SHP77 (cell line): Measurements from ENCODE around the gene EDDM13.
A peak's percentile ranks its signal among the peaks of the same experiment; 100 is the strongest.
"Not testable (repeated sequence)": the region's sequence is repeated elsewhere in the genome, so short reads cannot be mapped to it uniquely, and the experiment has no call there.

Experiments
- DNase-seq, 2 experiments: peaks; one replicate each; lab custom pipeline; 2025; lab: John Stamatoyannopoulos, UW

EDDM13 gene, protein sequence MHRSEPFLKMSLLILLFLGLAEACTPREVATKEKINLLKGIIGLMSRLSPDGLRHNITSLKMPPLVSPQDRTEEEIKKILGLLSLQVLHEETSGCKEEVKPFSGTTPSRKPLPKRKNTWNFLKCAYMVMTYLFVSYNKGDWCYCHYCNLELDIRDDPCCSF

DNA sequence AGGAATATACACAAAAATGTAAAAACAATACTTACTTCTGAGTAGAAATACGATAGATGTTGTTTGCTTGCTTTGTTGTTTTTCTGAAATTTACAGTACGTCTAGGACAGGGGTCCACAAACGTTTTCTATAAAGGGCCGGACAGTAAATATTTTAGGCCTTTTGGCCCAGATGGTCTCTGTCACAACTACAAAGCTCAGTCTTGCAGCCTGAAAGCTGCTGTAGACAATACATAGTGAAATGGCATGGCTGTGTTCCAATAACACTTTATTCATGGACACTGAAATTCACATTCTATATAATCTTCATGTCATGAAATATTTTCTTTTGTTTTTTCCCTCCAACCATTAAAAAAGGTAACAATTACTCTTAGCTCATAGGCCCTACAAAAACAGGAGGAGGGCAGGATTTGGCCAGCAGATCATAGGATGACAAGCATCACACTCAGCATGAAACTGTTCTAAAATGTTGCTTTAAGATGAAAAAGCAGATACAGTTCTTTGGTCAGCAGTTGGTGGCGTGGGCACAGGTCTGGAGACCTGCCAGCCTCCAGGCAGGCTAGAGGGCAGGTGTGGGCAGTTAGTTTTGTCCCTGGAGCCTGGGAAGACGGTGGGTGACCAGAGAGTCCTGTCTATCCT is at the start of gene EDDM13:
TSS of gene EDDM13 (plus strand) at position 588 of the 638 bp plus-strand sequence. CDS start 87 bp downstream, outside the sequence.
- DNase-seq, result no peak

DNA sequence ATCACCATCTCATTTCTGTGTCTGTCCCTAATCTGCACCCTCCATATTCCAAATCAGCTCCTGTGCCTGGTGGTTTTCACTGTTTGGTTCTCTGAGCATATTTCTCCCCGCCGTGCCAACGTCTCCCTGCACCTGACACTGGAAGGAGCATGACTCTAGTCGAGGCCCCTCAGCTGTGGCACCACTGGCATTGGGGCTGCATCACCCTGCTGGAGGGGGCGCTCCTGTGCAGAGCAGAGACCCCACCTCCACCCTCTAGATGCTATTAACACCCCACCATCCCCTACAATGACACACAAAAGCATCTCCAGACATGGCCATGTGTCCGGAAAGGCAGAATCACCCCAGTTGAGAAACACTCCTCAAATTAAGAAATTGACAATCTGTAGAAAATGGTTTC is 49.6 kb upstream of the EDDM13 start:
- no peak for DNase-seq

DNA sequence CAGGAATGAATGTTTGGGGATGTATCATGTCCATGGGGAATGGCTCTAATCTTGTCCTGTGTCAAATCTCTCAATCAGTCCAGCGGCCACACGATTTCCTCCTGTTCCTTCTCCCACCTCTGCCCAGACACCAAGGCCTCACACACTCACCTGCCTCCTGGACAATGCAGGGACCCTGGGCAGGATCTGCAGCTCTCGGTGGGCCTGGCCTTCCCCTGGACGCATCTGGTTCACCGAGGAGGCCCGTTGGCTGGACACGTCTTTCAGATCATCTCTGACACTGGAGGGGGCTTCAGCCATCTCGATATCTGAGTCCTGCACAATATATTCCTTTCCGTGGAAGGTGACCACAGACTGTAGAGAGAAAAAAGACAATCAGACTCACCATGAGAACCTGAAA is 49.1 kb upstream of the EDDM13 start:
- DNase-seq, result no peak

DNA sequence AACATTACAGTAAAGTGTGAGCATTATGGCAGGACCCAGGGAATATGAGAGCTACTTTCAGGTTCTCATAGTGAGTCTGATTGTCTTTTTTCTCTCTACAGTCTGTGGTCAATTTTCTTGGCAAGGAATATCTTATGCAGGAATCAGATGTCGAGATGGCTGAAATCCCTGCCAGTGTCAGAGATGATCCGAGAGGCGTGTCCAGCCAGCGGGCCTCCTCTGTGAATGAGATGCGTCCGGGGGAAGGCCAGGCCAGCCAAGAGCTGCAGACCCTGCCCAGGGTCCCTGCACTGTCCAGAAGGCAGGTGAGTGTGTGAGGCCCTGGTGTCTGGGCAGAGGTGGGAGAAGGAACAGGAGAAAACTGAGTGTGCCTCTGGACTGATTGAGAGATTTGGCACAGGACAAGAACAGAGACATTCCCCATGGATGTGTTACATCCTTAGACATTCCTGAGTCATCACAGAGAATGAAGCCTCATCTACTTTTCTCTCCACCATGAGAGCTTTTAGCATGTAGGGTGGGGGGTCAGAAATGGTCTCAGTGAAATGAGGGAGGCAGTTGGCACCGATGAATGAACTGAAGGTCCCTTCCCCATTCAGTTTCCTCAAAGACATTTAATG is 27.3 kb upstream of the EDDM13 start:
- no peak for DNase-seq

DNA sequence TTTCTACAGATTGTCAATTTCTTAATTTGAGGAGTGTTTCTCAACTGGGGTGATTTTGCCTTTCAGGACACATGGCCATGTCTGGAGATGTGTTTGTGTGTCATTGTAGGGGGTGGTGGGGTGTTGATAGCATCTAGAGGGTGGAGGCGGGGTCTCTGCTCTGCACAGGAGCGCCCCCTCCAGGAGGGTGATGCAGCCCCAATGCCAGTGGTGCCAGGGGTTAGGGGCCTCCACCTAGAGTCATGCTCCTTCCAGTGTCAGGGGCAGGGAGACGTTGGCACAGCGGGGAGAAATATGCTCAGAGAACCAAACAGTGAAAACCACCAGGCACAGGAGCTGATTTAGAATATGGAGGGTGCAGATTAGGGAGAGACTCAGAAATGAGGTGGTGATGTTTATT is 26.8 kb upstream of the EDDM13 start:
- DNase-seq, result not testable (repeated sequence)

DNA sequence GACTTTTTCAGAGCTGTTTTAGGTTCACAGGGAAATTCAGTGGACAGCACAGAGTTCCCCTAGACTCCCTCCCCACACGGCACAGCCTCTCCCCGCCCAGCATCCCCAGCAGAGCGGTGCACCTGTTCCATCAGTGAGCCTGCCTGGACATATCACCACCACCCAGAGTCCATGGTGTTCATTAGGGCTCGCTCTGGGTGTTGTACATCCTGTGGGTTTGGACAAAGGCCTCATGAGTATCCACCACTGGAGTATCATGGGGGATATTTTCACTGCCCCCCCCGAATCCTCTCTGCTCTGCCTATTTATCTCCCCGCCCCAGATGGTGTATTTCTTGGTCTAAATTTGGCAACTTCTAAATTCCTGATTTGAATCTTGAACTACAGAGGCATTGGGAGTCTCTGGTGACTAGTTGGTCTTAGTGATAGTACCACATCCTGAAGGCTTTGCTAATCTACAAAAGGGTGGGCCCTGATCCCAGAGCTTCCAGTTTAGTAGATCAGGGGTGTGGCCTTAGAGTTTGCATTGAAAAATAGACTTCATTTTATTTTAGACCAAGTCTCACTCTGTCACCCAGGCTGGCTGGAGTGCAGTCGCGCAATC is 23.7 kb upstream of the EDDM13 start:
- DNase-seq, result not testable (repeated sequence)

DNA sequence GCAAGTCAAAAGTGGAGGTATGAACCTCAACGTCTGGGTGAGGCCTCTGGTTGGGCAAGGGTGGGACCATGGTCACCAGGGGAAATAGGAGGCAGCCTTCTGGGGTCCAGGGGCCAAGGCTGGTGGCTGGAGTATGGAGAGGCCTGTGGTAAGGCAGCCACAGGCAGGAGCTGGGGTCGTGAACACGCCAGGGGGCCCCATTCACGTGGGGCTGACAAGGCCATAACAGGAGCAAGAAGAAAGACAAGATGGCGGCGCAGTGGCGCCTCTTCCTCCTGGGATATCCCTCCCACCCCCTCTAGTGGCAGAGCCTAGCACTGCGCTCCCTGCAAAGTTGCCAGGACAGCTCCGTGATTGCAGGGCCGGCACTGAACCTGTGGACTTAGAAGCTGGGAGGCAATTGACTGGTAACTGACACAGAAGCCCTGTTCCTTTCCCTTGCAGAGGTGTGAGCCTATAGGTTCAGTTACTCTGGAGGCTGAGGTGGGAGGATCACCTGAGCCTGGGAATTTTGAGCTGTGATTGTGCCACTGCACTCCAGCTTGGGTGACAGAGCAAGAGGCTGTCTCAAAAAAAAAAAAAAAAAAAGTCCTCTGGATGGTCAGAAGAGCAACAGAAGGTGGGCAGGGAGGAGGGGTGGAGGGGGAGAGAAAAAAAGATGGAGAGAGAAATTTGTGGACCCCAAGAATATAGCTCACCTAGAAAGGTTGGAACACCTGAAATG is 19.7 kb upstream of the EDDM13 start:
- DNase-seq, result peak; percentile 42 to 46

DNA sequence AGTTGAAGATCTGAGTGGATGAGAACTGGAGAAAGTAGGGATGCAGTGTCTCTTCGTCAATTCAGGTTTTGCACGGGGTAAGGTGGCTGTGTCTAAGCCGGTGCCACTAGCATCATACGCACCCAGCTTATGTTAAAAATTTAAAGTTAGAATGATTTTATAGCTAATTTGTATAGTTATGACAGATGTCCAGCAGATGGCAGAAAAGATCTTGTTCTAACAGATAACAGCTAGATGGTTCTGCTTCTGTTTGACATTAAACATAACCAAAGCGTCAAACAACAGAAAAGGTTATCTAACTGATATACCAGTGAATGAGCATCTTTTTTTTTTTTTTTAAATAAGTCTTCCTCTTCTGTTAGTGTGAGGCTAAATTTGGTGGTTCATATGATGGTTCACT is 18.8 kb upstream of the EDDM13 start:
- DNase-seq, result peak; percentile 31 to 50

DNA sequence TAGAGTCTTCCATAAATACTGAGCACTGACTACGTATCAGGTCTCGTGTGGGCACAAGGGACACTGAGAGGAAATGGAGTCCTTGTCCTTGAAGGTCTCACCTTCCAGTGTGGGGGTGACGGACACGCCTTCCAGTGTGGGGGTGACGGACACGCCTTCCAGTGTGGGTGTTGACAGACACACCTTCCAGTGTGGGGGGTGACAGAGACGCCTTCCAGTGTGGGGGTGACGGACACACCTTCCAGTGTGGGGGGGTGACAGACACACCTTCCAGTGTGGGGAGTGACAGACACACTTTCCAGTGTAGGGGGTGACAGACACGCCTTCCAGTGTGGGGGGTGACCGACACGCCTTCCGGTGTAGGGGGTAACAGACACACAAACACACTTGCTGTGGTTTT is 14.3 kb upstream of the EDDM13 start:
- no peak for DNase-seq

DNA sequence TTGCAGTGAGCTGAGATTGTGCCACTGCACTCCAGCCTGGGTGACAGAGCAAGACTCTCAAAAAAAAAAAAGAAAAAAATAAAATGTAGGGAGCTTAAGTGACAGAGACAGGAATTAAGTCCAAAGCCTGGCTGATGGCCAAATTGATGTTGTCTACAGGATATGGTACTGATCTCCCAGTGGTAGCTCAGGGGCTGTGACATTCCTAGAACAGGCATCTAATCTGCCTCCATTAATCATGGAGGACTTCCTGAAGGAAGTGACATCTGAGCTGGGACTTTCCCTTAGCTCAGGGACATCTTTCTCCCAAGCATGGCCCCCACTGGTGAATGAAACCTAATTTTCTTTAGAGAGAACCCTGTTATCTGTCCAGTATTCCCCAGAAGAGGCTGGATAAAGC is 11.4 kb upstream of the EDDM13 start:
- DNase-seq, result no peak

DNA sequence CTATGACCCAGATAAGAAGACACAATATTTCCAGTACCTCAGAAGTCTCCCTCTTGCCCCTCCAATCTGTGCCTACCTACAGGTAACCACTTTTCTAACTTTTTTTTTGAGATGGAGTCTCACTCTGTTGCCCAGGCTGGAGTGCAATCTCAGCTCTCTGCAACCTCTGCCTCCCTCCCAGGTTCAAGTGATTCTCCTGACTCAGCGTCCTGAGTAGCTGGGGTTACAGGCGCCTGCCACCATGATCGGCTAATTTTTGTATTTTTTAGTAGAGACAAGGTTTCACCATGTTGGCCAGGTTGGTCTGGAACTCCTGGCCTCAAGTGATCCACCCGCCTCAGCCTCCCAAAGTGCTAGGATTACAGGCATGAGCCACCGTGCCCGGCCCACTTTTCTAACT is 10.6 kb upstream of the EDDM13 start:
- not testable (repeated sequence) for DNase-seq

DNA sequence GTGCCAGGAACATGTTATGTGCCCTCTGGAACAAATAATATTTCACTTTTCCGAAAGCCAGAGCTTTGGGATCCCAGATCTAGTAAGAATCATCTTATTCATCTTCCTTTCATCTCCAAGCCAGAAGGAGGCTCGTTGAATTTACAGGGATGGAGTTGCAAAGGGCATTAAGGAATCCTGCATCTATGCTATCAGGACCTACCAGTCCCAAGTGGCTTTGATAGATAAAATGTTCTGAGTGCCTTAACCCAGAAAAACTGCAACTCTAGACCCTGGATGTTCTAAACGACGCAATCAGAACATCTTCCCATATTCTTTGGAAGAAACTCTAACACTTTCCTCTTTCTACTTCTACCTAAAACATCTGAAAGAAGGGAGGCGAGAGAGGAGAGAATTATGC is 9.2 kb upstream of the EDDM13 start:
- DNase-seq, result no peak

DNA sequence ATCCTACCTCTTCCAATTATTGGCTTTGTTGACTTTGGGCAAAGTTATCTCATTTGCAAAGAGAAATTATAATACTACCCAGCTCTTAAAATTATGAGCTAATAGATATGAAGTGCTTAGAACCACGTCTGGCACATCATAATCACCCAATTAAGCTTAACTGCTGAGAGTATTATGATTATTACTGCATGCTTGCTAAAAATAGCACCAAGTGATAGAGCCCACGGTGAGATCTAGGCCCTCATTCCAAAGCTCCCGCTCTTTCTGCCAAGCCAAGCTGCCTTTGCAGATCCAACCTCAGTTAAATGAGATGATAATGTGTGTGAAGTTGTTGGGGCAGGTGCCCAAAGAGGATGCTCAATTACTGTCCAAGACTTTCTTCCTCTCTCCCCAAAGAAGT is 6.5 kb upstream of the EDDM13 start:
- no peak for DNase-seq

DNA sequence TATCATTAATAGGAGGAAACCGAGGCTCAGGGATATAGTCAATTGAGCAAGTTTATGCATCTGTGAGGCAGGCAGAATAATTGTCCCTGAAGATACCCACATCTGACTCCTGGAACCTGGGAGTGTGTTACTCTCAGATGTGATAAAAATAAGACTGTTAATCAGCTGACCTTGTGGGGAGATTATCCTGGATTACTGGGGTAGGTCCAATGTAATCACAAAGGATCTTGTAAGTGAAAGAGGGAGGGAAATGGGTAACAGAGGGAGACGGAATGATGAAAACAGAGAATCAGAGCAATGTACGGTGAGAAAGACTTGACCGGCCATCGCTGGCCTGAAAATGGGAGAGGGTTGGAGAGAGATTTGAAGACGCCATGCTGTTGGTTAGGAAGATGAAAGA is 3.2 kb upstream of the EDDM13 start:
- DNase-seq, result no peak

DNA sequence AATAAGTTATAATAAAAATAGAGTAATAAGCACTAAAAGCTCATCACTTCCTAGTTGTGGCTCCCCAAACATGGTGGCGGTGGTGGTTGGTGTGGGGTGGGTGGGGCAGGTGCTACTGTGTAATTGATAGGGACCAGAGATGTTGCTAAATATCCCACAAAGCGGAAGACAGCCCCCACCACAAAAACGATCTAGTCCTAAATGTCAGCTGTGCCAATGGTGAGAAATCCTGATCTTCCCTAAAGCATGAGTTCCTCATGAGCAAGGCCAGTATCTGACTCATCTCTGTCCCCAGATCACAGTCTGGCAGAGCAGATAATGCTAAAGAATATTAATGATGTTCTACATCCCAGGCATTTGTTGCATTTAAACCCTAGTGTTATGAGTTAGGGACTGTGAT is 1.9 kb upstream of the EDDM13 start:
- DNase-seq, result no peak

DNA sequence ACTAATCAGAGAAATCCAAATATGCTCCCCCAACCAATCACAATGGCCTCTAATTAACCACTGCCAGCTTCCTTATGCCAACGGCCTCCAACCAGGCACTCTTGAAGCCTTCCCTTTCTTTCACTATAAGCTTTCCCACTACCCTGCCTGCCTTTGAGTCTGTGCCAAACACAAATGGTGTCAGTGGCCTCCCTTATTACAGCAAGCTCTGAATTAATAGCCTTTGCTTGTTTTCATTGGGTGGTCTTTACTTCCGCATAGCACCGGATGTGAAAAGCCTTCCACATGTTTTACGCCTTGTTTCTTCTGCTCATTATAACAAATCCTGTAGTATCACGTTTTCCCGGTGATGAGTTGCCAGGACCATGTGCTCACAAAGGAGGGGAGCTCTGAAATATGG is 1.4 kb upstream of the EDDM13 start:
- DNase-seq, result no peak

DNA sequence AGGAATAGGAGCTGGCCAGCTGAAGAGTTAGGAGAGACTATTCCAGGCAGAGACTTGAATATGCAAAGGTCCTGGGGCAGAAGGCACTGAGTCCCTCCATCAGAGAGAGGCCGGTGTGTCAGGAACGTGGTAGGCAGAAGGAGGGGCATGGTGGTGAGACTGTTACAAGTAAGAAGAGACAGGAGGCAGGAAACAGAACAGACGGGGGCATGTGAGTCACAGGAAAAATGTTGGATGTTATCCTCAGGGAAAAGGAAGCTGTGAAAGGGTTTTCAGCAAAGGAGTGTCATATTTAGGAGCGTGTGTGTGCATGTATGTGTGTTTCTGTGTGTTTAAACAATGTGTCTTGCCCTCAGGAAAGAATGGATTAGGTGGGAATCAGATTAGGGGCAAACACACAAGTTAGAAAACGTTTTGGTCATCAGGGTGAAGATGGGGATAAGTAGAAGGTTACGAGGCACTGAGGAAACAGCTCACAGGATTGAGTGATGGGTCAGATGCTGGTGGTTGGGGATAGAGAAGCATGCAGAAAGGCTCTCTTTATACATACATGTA is 1.1 kb downstream of the EDDM13 start:
- no peak for DNase-seq

DNA sequence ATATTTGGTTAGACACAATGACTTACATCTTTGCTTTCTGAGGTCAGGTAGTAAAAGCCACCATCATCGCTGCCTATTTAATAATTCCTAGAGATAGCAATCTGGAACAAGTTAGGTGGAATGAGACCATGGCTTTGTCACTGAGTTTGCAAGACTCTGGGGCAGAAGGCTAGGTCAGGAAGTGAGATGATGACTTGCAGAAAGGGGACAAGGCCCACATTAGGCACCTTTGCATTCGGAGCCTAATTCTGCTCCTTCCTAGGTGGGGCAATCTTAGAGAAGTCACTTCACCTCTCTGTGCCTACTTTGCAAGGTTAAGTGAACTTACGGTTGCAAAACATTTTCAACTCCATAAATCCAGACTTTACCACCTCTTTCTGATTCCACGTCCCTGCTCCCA is 10.3 kb downstream of the EDDM13 start:
- no peak for DNase-seq

DNA sequence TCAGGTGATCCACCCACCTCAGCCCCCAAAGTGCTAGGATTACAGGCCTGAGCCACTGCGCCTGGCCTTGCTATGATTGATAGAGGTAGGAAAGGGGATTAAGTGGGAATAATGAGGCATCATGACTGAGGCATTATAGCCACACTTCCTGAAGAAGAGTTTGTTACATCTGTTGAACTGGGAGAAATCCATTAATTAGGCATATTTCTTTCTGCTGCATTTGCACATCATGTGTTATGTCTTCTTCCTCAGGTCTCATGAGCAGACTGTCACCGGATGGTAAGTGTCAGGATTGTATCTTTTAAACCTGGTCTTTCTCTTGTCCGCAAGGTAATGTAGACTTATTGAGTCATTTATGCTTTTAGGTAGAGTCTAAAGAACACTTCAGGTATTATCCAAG is 12.2 kb downstream of the EDDM13 start:
- no peak for DNase-seq

DNA sequence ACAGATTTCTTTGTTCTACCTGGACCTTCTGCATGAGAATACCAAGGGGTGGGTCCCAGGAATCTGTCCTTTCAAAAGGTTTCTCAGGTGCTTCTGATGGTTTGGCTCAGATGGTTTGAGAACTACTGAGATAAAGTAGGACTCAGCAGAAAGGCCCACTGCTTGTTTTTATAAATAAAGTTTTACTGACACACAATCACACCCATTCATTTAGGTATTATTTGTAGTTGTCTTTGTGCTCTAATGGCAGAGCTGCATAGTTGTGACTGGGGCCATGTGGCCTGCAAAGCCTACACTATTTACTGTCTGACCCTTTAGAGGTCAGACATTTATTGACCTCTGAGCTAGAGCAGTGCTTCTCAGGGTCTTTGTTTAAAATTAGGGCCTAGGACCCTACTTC is 17.6 kb downstream of the EDDM13 start:
- DNase-seq, result no peak

DNA sequence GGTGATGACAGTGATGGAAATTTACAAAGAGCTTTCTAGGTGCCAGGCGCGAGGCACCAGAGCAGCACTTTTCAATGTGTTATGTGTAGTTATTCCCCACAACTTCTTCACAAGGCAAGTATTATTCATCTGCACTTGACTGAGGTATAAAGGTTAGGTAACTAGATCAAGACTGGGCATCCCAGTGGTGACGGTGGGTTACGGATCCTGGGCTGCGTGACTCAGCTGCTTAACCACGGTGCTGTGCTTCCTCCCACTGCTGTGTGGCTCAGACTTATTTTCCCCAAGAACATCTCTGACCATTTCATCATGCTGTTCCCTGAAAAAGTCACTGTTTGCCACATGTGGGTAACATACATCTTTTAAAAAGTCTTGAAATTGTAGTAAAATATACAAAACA is 19.3 kb downstream of the EDDM13 start:
- DNase-seq, result no peak

DNA sequence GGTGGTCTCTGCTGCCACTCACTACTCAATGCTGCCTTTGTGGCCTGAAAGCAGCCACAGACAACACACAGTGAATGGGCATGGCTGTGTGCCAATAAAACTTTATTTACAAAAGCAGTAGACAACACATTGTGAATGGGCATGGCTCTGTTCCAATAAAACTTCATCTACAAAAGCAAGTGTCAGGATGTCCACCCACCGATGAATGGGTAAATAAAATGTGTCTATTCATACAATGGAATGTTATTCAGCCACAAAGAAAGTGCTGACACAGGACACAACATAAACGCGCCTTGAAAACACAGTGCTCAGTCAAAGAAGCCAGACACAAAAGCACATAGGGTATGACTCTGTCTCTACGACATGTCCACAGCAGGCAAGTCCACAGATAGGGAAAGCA is 22.0 kb downstream of the EDDM13 start:
- peak; percentile 33 to 40 for DNase-seq
